Ovary (tissue), 9 donors: ENCODE measurements around the gene PADI3. TPM values are rescaled to one million over a fixed set of nuclear protein-coding genes. Genes with fewer than 3 reads are reported as not detected.

ENCODE experiments used
- DNase-seq, 5 donors: peaks; one replicate each; pipeline ENCODE4 v3.0.0-alpha.2; 2019 to 2020
- H3K27ac ChIP-seq, 2 donors: fragments of 200-600 bp; one replicate each; pipeline versions ENCODE4 v1.5.1 to v1.8.0; 2019 to 2022
- H3K27me3 ChIP-seq: fragments of 200-600 bp; one replicate; pipeline ENCODE4 v1.8.0; 2022
- H3K36me3 ChIP-seq: fragments of 200-600 bp; sonication (generic); one replicate; pipeline ENCODE4 v1.5.1; 2019
- H3K4me1 ChIP-seq: one replicate; pipeline ENCODE4 v1.8.1; 2013; ENCODE audit warnings: mild to moderate bottlenecking, moderate library complexity; ENCODE audit not compliant: insufficient read depth
- H3K4me3 ChIP-seq: fragments of 200-600 bp; sonication (generic); one replicate; pipeline ENCODE4 v1.5.1; 2017
- H3K9me3 ChIP-seq, 2 donors: fragments of 200-600 bp in 1 of 2; sonication (generic) in 1 of 2; one replicate each; pipeline versions ENCODE4 v1.5.1 to v1.8.1; 2013 to 2019; ENCODE audit warnings: mild to moderate bottlenecking in 1 of 2, moderate library complexity in 1 of 2
- CTCF ChIP-seq, 3 donors: fragments of 450-650 bp in 2 of 3; fragments of 200-600 bp in 1 of 3; IDR thresholded peaks; one replicate each; pipeline versions ENCODE4 v1.5.1 to v1.8.0; 2016 to 2022; ENCODE audit warnings: antibody characterized with exemption in 3 of 3, mild to moderate bottlenecking in 1 of 3
- EP300 ChIP-seq: sonication (generic); formaldehyde crosslinking; IDR thresholded peaks from one replicate; pipeline ENCODE4 v1.6.1; 2017; ENCODE audit warnings: antibody characterized with exemption
- POLR2A ChIP-seq: fragments of 450-650 bp; IDR thresholded peaks from one replicate; pipeline ENCODE4 v1.6.1; 2017; ENCODE audit warnings: antibody characterized with exemption, mild to moderate bottlenecking, moderate library complexity
- WGBS, 3 donors: extraction: QIAGEN DNeasy Blood & Tissue Kit in 1 of 3; methylation state at CpG; one replicate each; pipeline versions ENCODE4 v1.1.5 to v1.1.7; 2013 to 2017; 5-methylcytosine and 5-hydroxymethylcytosine counted together
- intact Hi-C, 4 donors: fragments of 100-400 bp; cut with DNase I; formaldehyde crosslinking; loops; one replicate each; pipeline versions ENCODE4 v1.11.0 to v1.15.1; 2022 to 2023
- polyA plus RNA-seq, 2 donors: library from polyadenylated mRNA; stranded (reverse); fragments of 200-250 nt in 1 of 2; fragments of 350-450 nt in 1 of 2; fragmentation: Illumina TruSeq in 1 of 2; extraction: RNeasy Lipid Tissue Mini Kit (QIAGEN cat#74804) in 1 of 2; gene quantifications; one replicate each; pipeline ENCODE4 v1.2.3, GENCODE V29; 2013 to 2014
- total RNA-seq, 7 donors: library from RNA; depleted of rRNA in 2 of 7; stranded (reverse); fragments of >200 nt in 2 of 7; fragmentation: NEBNext Ultra II Directional in 3 of 7; extraction: Animal tissue kit (Norgen Biotek cat#: 25700) in 3 of 7; gene quantifications; one replicate each; pipeline versions ENCODE4 v1.1.0 to v1.2.4, GENCODE V29; 2016 to 2023
- donor health status: DM: no; HTN: no; CAD: no; lungs with moderate emphysema.
- donor health status: DM: no; HTN: no; CAD: no.
- donor health status: Bipolar disorder and iron deficiency.
- donor health status: DM: yes; HTN: yes; CAD: no.
- donor health status: DM: no; HTN: no; CAD: no.
- donor health status: DM: yes; HTN: yes; CAD: no.

The PADI3 gene
- total and polyA plus RNA-seq, 9 donors: not detected

DNA sequence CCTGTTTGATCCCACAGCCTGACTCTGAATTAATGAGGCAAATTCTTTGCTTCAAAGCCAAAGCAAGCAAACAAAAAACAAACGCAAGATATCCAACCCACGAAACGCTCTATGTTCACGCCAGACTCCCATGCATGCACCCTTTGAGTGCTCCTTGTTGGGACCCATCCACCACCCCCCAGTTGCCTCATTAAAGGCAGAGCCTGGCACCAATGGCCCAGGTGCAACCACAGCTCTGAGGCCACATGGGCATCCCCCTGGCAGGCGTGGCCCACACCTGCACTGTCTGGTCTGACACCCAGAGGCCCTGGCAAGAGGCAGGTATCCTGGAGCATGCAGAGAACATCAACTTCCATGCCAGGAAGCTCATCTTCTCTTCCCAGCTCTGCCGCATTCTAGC is 58.0 kb downstream of the PADI3 start:
- Histone ChIP-seq H3K27ac (no peak overlapping the region), H3K4me3 (no peak overlapping the region), H3K36me3 (no peaks in the 10 kb centered on the region), H3K4me1 (peaks cover 8% of the 10 kb centered on the region), H3K9me3 (no peaks in the 10 kb centered on the region), H3K27me3 (no peaks in the 10 kb centered on the region)
- 30 to 32% (median 31%) methylated on average over 6 of the region's 6 CpGs for WGBS, 3 donors
- intact Hi-C loops: no loop called here
- DNase-seq: no peak
- TF ChIP-seq POLR2A: no peak
- TF ChIP-seq CTCF (IDR thresholded peaks at IDR 0.05): no peak
- no peak for TF ChIP-seq EP300

GRCh38 chr1:17307329-17307728 is 58.4 kb downstream of the PADI3 start:
- DNase-seq: no peak
- 86 to 91% (median 87%) methylated on average over 6 of the region's 6 CpGs for WGBS, 3 donors
- Histone ChIP-seq H3K4me3 (no peak overlapping the region), H3K27ac (no peak overlapping the region), H3K36me3 (no peaks in the 10 kb centered on the region), H3K9me3 (no peaks in the 10 kb centered on the region), H3K27me3 (no peaks in the 10 kb centered on the region), H3K4me1 (peaks cover 8% of the 10 kb centered on the region)
- intact Hi-C loops: no loop called here
- TF ChIP-seq CTCF (IDR thresholded peaks at IDR 0.05) (no peak), EP300 (no peak), POLR2A (no peak)

- TF ChIP-seq EP300 (no peak), POLR2A (no peak), CTCF (IDR thresholded peaks at IDR 0.05) (no peak)
- no peak within 1 kb of the TSS for H3K27ac ChIP-seq
- H3K9me3 ChIP-seq: no peaks in the 10 kb centered on the region
- H3K4me1 ChIP-seq: peaks cover 8% of the 10 kb centered on the region
- WGBS, 3 donors: 57 to 76% (median 76%) methylated on average over 3 to 8 of the region's 8 CpGs
- DNase-seq: no peak
- H3K27me3 ChIP-seq: no peaks in the 10 kb centered on the region
- H3K36me3 ChIP-seq: no peaks in the 10 kb centered on the region
- no peak within 1 kb of the TSS for H3K4me3 ChIP-seq
- intact Hi-C loops: no loop called here
Measured at GRCh38 chr1:17307946-17308345, 59.0 kb downstream of the PADI3 start, which contains the start of gene PADI4. PADI4 (plus strand) TSS chr1:17308197; CDS start chr1:17308223, 26 bp downstream.

GRCh38 chr1:17308593-17308992 is 59.7 kb downstream of the PADI3 start:
- H3K36me3 ChIP-seq: no peaks in the 10 kb centered on the region
- no peak for TF ChIP-seq EP300
- TF ChIP-seq CTCF (IDR thresholded peaks at IDR 0.05): no peak
- TF ChIP-seq POLR2A: no peak
- H3K9me3 ChIP-seq: no peaks in the 10 kb centered on the region
- DNase-seq: no peak
- H3K4me3 ChIP-seq: no peak overlapping the region
- peaks cover 8% of the 10 kb centered on the region for H3K4me1 ChIP-seq
- intact Hi-C loops: no loop called here
- H3K27ac ChIP-seq: no peak overlapping the region
- no peaks in the 10 kb centered on the region for H3K27me3 ChIP-seq
- WGBS, 3 donors: 40 to 49% (median 42%) methylated on average over 6 of the region's 6 CpGs
